WTC11 (cell line): ENCODE results near the gene TMC1.

Experiments used
- CTCF ChIP-seq: fragments of 200-600 bp; IDR thresholded peaks from 2 replicates; pipeline ENCODE4 v1.8.0; 2022; ENCODE audit warnings: antibody characterized with exemption
- ELF4 ChIP-seq: sonication (generic); formaldehyde crosslinking; IDR thresholded peaks from 2 replicates; pipeline ENCODE4 v1.8.1; 2022; ENCODE audit warnings: low read depth, mild to moderate bottlenecking, moderate library complexity, missing genetic modification reagents
- ESRRA ChIP-seq: sonication (generic); formaldehyde crosslinking; IDR thresholded peaks from 2 replicates; pipeline ENCODE4 v1.8.1; 2022; ENCODE audit warnings: mild to moderate bottlenecking, missing genetic modification reagents, borderline replicate concordance
- GRHL2 ChIP-seq: fragments of 250-450 bp; sonication (Bioruptor Pico); IDR thresholded peaks from 2 replicates; pipeline ENCODE4 v1.8.0; 2022; ENCODE audit warnings: mild to moderate bottlenecking, moderate library complexity; ENCODE audit not compliant: insufficient replicate concordance, severe bottlenecking
- MLX ChIP-seq: sonication (generic); formaldehyde crosslinking; IDR thresholded peaks from 2 replicates; pipeline ENCODE4 v1.8.1; 2023; ENCODE audit warnings: mild to moderate bottlenecking, missing genetic modification reagents, moderate library complexity
- NR3C1 ChIP-seq: sonication (generic); formaldehyde crosslinking; conservative IDR thresholded peaks from 2 replicates; pipeline ENCODE4 v1.8.1; 2023; ENCODE audit warnings: low read depth, mild to moderate bottlenecking, missing genetic modification reagents
- SMAD3 ChIP-seq: sonication (generic); formaldehyde crosslinking; IDR thresholded peaks from 2 replicates; pipeline ENCODE4 v1.8.0; 2022; ENCODE audit warnings: missing genetic modification reagents, mild to moderate bottlenecking, borderline replicate concordance
- SP1 ChIP-seq: sonication (generic); formaldehyde crosslinking; conservative IDR thresholded peaks from 2 replicates; pipeline ENCODE4 v1.8.1; 2022; ENCODE audit warnings: missing genetic modification reagents
- USF2 ChIP-seq: sonication (generic); formaldehyde crosslinking; IDR thresholded peaks from 2 replicates; pipeline ENCODE4 v1.8.1; 2023; ENCODE audit warnings: mild to moderate bottlenecking, missing genetic modification reagents, moderate library complexity
- ZNF121 ChIP-seq: sonication (generic); formaldehyde crosslinking; IDR thresholded peaks from 2 replicates; pipeline ENCODE4 v1.8.0; 2023; ENCODE audit warnings: missing genetic modification reagents
- ZNF138 ChIP-seq: sonication (generic); formaldehyde crosslinking; conservative IDR thresholded peaks from 2 replicates; pipeline ENCODE4 v1.8.1; 2022; ENCODE audit warnings: mild to moderate bottlenecking, moderate library complexity, missing genetic modification reagents
- ZNF396 ChIP-seq: fragments of 250-450 bp; sonication (Bioruptor Pico); IDR thresholded peaks from 2 replicates; pipeline ENCODE4 v1.8.0; 2021; ENCODE audit warnings: mild to moderate bottlenecking, moderate library complexity, borderline replicate concordance
- ZNF512 ChIP-seq: sonication (generic); formaldehyde crosslinking; IDR thresholded peaks from 2 replicates; pipeline ENCODE4 v1.8.1; 2022; ENCODE audit warnings: missing genetic modification reagents, borderline replicate concordance
- TF ChIP-seq, protein P1 (sequence below): sonication (generic); formaldehyde crosslinking; conservative IDR thresholded peaks from 2 replicates; pipeline ENCODE4 v1.8.1; 2023; ENCODE audit warnings: mild to moderate bottlenecking, low read depth, missing genetic modification reagents, moderate library complexity

GRCh38 chr9:72533322-72533721, 11.9 kb downstream of the TMC1 start:
- TF ChIP-seq CTCF (no peak), SP1 (CRISPR knock-in tag) (no peak), MLX (no peak), ZNF512 (no peak), NR3C1 (CRISPR knock-in tag) (no peak), ZNF121 (no peak), ZNF138 (no peak), ESRRA (no peak), USF2 (no peak), ELF4 (CRISPR knock-in tag) (no peak), ZNF396 (CRISPR knock-in tag) (no peak), SMAD3 (no peak), GRHL2 (CRISPR knock-in tag) (no peak)
- TF ChIP-seq, protein P1, sequence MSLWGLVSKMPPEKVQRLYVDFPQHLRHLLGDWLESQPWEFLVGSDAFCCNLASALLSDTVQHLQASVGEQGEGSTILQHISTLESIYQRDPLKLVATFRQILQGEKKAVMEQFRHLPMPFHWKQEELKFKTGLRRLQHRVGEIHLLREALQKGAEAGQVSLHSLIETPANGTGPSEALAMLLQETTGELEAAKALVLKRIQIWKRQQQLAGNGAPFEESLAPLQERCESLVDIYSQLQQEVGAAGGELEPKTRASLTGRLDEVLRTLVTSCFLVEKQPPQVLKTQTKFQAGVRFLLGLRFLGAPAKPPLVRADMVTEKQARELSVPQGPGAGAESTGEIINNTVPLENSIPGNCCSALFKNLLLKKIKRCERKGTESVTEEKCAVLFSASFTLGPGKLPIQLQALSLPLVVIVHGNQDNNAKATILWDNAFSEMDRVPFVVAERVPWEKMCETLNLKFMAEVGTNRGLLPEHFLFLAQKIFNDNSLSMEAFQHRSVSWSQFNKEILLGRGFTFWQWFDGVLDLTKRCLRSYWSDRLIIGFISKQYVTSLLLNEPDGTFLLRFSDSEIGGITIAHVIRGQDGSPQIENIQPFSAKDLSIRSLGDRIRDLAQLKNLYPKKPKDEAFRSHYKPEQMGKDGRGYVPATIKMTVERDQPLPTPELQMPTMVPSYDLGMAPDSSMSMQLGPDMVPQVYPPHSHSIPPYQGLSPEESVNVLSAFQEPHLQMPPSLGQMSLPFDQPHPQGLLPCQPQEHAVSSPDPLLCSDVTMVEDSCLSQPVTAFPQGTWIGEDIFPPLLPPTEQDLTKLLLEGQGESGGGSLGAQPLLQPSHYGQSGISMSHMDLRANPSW, result no peak
